HG02885 (cell line): ENCODE data around the gene PTTG1IP.
A peak's percentile ranks its signal among the peaks of the same experiment; 100 is the strongest.

Experiments used
- ATAC-seq: cut with Tn5 transposase; IDR thresholded peaks from one replicate; pipeline ENCODE4 v1.9.1; 2021; ENCODE audit warnings: mild to moderate bottlenecking; ENCODE audit not compliant: unreplicated experiment, poor library complexity

PTTG1IP gene

GRCh38 chr21:44814498-44815023 lies 58.9 kb downstream of the PTTG1IP start:
- no peak for ATAC-seq

- ATAC-seq, result no peak
Observed at GRCh38 chr21:44813727-44814126, 59.8 kb downstream of the PTTG1IP start.

DNA sequence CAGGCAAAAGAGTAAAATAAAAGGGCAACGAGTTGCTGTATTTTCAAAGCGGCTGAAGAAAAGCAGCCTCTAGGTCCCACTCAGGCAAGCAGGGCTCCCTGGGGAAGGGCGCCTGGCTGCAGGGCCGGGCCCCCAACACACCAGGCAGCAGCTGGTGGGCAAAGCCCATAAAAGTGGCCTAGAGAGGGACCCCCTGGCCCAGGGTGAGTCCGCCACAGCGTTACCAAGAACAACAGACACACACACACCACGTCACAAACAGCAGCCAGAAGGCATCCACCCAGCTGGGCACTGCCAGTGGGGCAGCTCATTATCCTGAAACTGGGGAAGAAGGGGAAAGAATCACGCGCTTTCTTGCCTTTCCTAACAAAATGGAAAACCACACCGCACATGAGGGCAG lies 60.3 kb downstream of the PTTG1IP start:
- ATAC-seq, result no peak

GRCh38 chr21:44812640-44813039 lies 60.9 kb downstream of the PTTG1IP start:
- no peak for ATAC-seq

GRCh38 chr21:44810779-44811178 lies 62.7 kb downstream of the PTTG1IP start:
- ATAC-seq, result no peak

DNA sequence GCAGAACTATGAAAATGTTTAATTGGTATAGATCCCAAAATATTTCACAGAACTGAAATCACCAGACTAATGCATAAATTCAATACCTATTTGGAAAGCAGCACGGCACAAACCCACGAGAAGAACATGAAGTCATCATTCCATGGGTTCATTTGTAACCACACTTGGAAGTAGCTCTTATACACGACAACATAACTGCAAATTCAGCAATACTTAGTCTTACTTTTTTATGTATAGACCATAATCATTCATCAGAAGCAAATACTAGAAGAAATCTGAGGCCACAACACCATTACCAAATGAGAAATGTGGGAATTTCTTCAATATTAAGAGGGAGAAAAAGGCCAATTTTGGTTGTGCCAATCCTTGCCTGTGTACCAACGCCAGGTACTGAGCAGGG lies 67.6 kb downstream of the PTTG1IP start:
- ATAC-seq, result no peak

GRCh38 chr21:44805226-44805625 lies 68.3 kb downstream of the PTTG1IP start:
- no peak for ATAC-seq

- ATAC-seq, result no peak
Observed at GRCh38 chr21:44804762-44805161, 68.7 kb downstream of the PTTG1IP start.

DNA sequence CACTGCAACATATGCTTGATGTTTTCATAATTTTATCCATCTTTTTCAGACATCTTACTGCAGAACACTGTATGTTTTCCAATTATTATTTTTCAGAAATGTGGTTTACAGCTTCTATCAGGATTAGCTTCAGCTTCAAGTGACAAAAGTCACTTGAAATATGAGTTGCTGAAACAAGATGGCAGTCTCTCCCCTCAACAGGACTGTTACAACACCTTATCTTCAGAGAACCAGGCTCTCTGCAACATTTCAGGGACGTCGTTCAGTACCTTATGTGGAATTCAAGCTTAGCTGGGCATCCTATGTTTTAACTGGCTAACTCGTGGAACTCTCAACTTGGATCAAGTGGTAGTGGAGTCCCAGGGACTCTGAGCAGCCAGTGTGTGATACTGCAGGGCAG lies 69.8 kb downstream of the PTTG1IP start:
- ATAC-seq, result no peak

DNA sequence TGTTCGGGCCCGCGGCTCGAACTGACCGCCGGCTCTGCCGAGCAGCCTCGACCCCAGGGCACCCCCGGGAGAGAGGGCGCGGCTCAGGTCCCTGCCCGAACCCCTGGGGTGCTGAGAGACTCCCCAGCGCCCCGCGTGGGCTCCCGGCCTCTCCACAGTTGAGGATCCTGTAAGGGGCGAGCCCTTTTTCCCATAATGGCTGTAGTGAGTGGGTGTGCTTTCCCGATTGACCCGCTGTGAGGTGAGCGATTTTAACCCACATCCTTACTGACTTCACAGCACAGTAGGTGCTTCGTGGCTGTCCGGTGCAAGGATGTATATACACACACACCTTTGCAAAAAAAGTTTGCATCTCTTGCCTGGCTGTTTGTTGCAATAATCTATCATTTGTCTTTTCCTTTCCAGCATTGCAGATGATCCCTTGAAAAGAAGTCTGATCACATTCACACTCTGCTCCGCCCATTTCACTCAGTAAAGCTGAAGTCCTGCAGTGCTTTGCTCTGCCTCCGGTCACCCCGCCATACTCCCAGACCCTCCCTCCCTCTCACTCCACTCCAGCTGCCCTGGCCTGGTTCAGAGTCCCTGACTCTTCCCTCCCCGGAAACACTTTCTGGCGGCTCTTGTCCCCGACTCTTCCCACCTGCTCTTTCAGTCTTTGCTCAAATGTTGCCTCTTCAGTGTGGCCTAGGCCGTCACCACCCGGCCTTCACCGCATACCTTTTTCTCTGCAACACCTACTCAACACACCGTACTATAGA lies 70.9 kb downstream of the PTTG1IP start:
- ATAC-seq, result no peak

DNA sequence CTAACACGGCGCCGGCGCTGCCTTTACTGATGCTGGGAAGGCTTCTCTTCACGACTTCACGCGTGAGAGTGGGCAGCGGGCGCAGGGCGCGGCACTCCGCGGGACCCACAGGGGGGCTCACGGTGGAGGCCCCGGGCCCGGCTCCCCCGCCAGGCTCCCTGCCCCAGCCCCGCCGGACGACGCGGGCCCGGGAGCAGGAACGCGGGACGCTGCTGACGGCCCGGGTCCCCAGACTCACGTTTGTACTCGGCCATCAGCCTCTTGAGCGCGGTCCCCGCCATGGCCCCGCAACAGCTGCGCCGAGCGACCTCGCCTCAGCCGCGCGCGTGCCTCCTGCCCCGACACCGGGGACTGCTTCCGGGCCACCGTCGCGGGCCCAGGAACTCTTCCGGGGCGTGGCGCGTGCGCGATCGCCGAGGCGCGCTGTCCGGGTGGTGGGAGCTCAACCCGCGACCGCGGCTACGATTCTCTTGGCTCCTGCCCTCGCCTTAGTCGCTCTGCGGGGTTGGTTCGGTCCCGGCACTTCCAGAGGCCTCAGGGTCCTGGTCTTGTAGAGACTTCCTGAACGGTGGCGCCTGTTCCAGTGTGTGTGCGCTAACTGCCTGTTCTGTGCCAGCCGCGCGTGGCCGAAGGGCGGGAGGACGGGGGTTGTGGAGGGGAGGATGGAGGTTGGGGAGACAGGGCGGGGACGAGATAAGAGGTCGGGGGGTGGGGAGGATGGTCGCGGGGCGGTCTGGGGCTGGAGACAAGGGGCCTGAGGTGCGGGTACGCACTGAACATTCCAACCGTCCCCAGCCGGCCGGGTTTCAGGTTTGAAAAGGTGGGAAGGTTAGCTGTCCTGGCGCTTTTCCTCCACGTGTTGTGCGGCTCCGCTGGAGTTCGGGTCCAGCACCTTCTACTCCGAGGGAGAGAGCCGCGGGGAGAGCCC lies 71.8 kb downstream of the PTTG1IP start, which contains the start of gene UBE2G2:
TSS of gene UBE2G2 (minus strand) at position 353 of the 928 bp plus-strand sequence. CDS start at position 281, 72 bp downstream.
- peak; percentile 88 for ATAC-seq

DNA sequence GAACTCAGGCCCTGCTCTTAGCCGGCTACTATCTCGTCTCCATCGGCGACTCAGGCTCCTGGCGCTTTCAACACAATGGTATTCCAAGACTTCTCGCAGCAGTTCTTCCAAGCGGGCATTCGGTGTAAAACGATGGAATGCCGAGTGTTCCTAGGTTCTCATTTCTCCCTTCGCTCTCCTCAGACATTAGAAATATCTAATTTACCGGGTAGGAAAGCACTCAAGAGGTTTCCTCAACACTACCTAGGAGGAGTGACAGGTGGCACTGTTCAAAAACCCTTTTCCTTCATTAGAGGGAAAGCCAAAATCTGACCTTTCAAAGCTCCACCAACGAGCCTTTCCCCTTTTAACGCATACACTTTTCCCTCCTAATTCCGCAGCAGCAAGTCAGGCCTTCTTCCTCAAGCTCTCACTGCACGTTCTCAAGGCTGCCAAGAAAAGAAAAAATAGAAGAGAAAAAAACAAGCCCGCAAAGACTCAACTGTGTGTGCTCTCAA lies 72.5 kb downstream of the PTTG1IP start:
- peak; percentile 31 for ATAC-seq

- no peak for ATAC-seq
Observed at GRCh38 chr21:44800103-44800502, 73.4 kb downstream of the PTTG1IP start.

GRCh38 chr21:44799646-44800045 lies 73.8 kb downstream of the PTTG1IP start:
- ATAC-seq, result no peak
